ENCODE data around the gene ESM1.

Gene ESM1

DNA sequence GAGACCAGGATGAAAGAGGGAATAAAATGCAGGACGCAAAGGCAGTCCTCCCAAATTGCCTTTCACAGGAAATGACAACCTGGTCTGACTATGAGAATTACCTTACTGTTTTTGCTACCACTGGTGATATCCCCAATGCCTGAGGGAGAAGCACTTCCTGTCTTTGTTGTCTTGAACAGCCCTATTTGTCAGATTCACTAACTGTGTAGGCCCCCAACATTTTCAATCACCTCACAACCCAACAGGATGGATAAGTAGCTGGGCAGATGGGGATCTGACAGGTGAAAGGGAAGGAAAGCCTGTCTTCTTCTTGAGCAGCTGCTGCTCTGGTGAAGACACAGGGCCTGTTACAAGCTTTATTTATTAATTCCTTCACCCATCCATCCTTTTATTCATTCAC lies 9.7 kb downstream of the ESM1 start:
- DNase-seq, result no peak

DNA sequence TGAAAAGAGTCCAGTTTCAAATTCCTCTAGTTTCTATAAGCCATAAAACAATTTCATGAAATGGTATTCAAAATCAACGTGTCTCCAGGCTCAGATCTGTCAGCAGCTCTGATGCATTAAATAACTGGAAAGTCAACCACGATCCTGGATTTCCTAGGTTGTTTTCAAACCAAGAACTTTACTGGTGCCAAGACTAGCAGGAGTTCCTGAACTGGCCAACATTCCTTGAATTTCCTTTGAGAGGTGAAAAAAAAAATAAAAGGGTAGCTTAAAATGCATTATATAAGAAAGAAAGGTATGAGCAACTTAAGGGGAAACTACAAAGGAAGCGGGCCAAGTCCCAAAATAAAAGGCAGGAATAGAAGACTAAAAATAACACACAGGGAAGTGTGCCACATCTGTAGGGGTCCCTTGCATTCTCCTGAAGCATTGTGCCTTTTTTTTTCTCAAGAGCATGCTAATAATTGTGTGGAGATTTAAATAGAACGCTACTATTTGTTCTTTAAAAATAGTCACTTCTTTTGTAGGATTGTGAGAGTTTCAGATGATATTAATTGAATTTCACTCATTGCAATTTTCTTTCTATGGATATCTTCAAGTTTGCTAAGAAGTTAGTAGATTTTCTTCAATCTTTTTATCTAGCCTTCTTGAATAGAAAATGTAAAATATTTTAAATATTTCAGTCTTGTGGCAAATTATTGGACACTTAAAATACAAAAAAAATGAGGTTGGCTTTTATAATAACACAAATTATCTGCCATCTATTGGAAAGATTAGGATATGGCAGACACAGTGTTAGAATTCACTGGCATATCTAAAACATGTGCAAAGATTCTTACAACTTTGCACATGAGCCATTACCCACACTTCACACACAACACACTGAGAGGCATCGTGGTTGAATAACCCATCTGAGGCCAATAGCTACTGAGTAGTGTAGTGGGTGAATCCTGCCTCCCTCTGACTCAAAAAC lies 15.3 kb downstream of the ESM1 start:
- DNase-seq, result no peak

DNA sequence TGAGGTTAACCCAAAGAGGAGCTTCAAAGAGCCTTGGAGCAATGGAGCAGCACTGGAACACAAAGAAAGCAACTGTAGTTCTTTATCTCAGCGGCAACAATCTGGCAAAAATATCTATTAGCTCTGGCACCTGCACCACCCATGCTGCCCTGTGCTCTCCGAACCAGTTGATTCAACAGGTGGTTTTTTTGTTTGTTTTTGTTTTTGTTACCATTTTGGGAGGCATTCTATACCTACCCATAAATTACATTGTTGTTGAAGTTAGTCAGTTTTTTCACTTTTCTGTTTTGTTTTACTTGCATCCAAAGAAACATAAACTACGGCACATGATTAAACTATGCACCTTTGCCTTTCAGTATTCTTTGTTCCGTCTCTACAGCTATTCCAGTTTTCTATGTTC lies 16.2 kb downstream of the ESM1 start:
- no peak for DNase-seq

DNA sequence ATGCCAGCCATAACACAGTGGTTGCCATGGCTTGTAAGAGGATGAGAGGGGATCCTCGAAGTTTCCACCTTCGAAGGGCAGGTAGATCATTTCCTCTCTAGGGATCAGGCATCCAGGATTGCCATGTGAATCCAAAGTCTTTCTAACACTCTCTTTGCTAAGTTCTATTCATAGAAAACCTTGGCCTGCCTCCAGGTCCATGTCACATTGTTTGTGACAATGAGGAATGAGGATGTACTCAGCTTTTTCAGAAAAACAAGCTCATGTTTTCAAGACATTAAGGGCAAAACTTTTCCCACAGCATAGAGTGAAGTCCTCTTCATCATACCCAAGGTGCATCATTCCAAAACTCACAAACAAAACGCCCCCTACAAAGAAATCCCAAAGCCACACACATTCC lies 19.6 kb downstream of the ESM1 start:
- DNase-seq, result no peak

DNA sequence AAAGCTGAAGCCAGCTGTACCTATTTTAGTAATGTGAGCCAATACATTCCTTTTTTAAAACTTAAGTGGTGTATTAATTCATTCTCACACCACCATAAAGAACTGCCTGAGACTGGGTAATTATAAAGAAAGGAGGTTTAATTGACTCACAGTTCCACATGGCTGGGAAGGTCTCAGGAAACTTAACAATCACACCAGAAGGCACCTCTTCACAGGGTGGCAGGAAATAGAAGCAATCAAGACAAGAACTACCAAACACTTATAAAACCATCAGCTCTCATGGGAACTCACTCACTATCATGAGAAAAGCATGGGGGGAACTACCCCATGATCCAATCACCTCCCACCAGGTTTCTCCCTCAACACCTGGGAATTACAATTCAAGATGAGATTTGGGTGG lies 21.0 kb downstream of the ESM1 start:
- DNase-seq, result no peak

DNA sequence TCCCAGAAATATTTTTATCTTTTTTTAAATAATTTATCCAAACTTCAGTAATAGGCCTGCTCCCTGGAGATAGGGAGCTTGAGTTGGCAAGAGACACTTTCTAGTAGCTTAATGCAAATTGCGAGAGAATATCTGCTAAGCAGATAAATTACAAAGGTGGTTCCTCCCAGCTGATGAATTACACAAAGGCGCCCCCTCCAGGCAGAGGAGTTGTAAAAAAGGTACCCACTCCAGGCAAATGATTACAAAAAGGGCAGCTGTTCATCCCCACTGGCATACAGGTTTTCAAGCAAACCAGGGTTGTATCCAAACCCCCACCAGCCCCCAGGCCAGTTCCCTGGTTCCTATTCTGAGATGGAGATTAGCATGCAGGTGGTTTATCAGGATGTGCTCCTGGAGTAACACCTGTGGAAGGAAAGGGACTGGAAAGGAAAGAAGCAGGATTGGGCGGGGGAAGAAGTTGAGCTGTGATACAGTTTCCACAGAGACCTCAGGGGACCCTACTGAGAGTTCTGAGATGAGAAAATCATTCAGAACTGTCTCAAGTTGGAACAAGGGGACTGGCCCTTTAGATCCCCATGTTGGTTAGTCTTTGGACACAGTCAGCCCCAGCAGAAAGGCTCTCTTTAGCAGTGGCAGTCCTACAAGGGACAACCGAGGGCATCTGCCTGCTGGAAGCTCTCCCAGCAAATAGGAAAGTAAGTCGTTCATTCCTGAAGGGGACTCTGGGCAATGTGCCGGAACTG lies 25.5 kb downstream of the ESM1 start:
- no peak for DNase-seq

DNA sequence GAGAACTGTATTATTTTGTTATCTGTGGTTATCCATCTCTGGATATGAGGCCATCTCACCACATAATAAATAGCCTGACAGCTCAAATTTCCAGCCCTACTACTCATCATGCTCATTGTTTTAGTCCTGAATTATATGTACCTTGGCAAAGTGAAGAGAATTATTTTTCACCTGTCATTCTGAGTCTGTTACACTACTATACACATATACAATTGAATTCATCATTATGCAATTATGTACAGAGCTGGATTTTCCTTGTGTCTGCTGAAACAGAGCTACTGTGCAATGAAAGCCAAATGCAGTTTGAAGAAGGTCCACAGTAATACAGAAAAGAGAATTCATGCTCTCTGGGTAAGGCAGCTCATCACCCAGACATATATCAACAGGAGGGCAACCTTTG lies 28.5 kb downstream of the ESM1 start:
- DNase-seq, result no peak

DNA sequence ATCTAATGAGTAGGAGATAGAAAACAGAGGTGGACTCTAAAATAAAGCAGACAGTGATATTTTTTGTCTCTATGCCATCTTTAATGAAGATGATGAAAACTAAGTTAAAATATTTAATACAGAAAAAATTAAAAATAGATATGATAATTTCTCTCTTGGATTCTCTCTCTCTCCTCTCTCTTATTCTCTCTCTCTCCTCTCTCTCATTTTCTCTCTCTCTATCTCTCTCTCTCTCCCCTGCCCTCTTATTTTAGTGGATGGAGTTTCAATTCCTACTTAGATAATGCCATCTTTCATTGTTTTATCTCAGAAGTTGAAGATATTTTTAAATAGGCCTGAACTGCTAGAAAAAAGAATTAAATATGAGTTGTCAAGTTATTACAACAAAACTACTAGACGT lies 38.2 kb downstream of the ESM1 start:
- DNase-seq, result no peak

DNA sequence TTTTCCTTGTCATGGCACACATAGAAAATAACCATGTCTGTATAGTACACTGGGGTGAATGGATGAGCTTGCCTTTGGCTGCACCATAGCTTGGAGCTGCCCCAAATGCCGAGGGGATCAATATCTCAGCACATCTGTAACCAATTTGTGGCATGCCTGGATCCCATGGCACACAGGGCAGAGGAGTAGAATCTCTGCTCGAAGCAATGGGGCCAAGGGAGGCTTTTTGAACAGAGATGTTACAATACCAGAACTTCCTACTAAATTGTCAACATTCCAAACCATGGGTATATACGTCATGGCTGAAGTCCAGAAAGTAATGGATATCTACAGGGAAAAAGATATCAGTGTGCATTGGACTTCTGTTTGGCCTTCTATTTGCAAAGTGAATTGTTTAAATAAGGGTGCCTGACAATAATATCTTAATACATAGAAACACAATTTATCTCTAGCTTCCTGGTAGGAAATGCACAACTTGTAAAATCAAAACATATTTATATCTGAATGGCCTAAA lies 39.0 kb downstream of the ESM1 start:
- no peak for DNase-seq

DNA sequence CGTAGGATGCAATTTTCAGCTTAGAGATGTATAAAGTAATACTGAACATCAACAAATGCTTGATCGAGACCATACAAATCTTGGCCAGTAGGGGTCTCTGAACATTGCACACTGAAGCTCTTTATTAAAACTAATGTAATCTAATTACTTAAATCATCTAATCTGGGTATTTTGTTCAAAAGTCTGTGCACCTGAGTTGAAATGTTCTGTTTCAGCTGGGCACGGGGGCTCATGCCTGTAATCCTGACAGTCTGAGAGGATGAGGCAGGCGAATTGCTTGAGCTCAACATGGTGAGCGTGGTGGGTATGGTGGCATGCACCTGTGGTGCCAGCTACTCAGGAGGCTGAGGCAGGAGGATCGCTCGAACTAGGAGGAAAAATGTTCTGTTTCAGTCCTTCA lies 41.0 kb downstream of the ESM1 start:
- DNase-seq, result no peak

DNA sequence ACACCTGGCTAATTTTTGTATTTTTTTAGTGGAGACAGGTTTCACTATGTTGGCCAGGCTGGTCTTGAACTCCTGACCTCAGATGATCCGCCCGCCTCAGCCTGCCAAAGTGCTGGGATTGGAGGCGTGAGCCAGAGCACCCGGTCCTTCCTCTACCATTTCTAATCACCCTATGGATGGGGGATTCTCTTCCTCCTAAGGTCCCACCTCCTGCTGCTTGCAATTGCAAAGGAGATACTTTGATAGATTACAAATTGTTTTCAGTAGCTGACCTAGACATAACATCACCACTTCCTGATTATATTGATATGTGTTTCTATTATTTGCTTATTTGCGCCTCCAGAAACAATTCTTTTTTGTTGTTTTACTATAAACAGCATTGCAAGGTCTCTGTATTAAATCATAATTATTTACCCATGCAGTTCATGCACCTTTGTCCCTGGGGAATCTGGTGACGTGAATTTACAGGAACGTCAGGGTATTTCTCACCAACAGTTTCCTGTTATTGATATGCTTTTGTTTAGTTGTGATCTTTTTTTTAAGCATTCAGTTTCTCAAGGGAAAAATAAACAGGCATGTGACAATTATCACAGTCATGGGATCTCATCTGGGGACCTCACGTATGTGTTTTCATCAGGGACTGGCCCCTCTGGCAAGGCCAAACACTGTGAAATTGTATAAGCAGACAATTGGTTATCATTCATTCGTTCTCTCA lies 43.2 kb downstream of the ESM1 start:
- DNase-seq, result no peak

DNA sequence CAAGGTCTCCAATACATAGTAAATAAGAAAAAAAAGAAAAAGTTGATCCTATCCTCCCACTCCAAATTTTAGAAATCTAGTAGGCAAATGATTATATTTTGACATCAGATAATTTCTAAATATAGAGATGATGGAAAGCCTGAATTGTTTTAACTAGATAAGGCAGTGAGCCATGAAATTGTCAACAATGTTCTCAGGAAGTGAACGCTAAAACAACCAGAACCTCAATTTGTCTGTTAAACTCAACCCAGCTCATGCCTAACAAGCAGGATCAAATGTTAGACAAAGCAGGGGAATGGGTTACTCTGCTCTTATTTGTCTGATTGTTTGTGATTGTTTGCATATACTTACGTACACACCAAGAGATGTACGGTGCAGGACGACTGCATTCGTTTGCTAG lies 49.2 kb downstream of the ESM1 start:
- DNase-seq, result no peak

DNA sequence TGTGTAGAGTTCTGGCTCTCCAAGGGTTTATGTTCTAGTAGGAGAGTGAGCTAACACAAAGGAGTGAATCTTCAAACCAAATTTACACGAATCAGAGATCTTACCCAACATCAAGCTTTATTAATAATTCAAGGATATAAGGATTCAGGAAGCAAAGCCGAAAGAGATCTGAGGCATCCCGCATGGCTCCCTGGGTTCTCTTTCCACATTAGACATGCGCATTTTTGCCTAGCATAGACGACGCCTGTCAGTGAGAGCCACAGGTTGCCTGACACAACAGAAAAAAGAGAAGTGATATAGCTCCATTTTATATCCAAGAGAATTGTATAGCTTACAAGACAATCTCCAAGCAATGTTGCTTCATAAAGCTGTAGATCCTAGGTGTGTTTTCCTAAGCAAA lies 52.6 kb downstream of the ESM1 start:
- no peak for DNase-seq

DNA sequence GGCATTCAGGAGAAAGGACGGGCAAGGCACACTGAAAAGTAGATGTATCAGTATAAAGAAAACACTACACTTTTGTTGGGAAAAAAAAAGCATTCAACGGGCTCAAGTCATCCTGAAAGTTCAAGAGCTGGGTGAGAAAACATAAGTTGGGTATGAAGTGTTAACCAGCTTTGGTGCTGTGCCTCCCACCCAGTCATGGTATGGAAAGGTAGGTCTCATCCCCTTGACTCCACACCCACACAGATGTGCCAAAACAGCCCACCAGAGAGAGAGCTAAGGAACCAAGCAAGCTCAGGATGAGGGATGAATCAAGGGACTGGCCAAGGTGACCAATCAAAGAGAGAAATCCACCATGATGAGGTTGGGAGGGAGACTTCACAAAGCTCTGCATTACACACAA lies 54.7 kb downstream of the ESM1 start:
- DNase-seq, result no peak

Measured in left hindlimb (tissue), 1 donor.